Measurements from ENCODE around the gene GOSR2.

DNA sequence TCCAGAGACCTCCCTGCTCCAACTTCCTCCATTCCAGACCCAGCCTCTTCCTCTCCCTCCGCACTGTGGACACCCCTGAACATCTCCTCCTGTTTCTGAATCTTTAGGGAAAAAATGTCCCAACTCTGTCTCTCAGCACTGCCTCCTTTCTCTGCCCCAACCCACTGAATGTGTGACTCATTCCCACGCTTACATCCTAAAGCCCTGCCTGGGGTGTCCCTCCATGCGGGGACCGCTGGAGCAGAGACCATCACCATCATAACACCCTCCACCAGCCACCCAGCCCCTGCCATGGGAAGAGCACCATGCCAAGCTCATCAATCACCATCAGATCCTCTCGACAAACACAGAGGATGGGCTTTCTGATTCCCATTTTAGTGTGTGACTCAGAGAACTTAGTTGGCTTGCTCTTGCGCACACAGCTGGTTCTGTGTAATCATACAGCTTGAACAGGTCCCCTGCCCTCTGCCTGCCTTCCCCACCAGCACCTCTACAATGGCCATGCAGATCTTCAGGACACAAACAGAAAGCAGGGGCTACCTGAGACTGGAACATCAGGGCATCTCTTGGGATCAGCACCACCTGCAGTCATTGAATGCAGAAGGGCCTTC, 45.4 kb downstream of the GOSR2 start:
- TF ChIP-seq CTCF (conservative IDR thresholded peaks at IDR 0.05 in 1 of 2, IDR thresholded peaks at IDR 0.05 in 1 of 2; ENCODE audit: low read depth in 1 of 2, low read length in 2 of 2) = no peak
- TF ChIP-seq EZH2 (IDR thresholded peaks at IDR 0.05; ENCODE audit: low read length, missing control alignments) = no peak

Measured in fibroblast of lung (primary cell).